HG02610 (cell line): ENCODE results near the gene SVOPL.

Experiments
- ATAC-seq: cut with Tn5 transposase; IDR thresholded peaks from one replicate; pipeline ENCODE4 v1.9.1; 2021; ENCODE audit warnings: mild to moderate bottlenecking, moderate library complexity; ENCODE audit not compliant: unreplicated experiment

The SVOPL gene

GRCh38 chr7:138662076-138662990 lies 38.8 kb downstream of the SVOPL start:
- ATAC-seq = no peak

DNA sequence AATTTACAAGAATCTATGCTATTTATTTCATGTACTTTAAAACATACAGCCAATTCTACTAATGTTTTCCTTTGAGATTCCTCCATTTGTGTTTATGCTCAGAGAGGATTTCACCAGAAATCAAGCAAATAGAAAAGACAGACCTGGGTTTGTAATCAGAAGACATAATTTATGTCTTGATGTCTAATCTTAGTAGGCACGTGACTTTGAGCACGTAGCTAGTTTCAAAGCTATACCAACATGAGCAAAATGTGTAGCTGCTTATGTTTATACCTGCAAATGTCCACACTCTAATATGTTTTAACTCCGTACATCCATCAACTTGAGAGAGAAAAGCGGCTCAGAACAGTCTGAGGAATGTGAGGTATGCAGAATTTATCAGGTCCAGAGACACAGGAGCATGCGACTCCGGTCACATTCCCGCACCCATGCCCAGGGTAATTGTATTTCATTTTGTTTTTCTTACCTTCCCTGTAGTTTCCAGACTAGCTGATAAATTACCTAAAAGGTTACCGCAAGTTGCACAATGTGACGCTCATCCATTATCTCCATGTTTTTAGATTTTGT lies 40.0 kb downstream of the SVOPL start:
- ATAC-seq = no peak

GRCh38 chr7:138658889-138659288 lies 42.3 kb downstream of the SVOPL start:
- no peak for ATAC-seq

GRCh38 chr7:138657854-138658386 lies 43.2 kb downstream of the SVOPL start:
- no peak for ATAC-seq

DNA sequence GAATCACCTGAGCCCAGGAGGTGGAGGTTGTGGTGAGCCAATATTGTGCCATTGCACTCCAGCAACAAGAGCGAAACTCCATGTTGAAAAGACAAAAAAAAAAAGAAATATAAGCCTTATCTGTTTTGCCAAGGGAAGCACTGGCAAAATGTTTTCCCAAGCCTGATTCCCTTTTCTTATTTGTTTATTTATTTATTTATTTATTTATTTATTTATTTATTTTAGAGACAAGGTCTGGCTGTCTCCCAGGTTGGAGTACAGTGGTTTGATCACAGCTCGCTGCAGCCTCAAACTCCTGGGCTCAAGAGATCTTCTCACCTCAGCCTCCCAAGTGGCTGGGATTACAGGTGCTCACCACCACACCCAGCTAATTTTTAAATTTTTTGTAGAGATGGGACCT lies 44.2 kb downstream of the SVOPL start:
- ATAC-seq = no peak

- ATAC-seq = no peak
These were observed 46.5 kb downstream of the SVOPL start for GRCh38 chr7:138654616-138655015.

DNA sequence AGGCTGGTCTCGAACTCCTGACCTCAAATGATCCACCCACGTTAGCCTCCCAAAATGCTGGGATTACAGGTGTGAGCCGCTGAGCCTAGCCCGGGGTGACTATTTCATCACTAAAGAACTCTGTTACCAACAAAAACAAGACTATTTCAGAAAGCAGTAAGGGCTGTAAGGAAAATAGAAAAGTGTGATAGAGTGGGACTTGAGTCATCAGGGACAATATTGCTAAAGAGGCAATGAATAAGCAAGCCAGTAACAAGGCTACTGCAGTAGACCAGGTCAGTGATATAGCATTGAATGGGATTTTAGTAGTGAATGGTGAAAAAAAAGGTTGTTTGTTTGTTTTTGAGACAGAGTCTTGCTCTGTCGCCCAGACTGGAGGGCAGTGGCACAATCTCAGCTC lies 51.7 kb downstream of the SVOPL start:
- no peak for ATAC-seq

- no peak for ATAC-seq
These were observed 55.9 kb downstream of the SVOPL start for GRCh38 chr7:138645284-138645683.

DNA sequence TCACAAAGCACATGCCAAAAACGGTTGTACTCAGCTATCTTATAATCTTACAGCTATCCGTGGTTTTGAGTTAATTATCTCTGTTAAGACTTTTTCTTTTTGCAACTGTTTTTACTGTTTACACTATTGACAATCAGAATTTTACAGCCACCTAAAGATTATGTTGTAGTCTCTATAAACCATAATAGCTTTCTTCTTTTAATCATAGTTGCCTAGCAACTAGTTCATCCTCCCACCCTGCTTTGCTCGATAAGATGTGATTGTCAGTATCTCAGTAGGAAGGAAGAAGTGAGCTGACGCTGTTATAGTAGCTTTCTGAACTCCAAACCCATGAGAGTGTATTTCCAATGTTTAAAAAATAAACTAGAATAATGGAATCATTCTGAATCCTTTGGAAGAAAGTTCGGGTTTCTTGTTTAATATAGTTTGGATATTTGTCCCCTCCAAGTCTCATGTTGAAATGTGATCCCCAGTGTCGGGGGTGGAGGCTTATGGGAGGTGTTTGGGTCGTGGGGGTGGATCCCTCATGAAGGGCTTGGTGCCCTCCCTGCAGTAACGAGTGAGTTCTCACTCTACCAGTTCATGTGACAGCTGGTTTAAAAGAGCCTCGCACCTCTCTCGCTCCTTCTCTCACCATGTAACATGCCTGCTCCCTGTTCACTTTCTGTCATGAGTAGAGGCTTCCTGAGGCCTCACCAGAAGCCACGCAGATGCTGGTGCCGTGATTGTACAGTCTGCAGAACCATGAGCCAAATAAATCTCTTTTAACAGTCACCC lies 68.1 kb downstream of the SVOPL start:
- ATAC-seq = no peak

- ATAC-seq = no peak
These were observed 68.8 kb downstream of the SVOPL start for GRCh38 chr7:138632384-138632783.

DNA sequence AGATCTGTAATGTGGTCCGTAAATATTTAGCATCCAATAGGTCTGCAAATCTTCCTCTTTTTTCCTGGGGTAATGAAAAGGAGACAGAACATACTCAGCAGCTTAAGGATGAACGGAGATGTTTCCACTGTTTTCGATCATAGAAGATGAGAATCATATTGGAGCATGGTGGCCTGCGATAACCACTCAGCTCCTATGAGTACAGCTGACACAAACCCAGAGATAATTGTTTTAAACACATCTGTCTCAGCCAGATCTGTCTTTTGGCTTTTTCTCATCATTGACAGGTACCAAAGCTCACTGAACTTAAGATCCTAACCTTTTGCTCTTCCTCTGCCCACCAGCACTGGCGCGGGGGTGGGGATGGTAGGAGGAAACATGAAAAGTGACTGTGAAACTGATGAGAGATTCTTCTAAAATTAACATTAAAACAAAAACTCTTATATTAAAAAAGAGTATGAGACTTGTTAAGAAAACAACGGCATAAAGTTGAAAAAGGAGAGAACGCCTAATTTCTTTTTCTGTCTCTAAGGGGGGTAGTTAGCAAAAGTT lies 71.0 kb downstream of the SVOPL start:
- ATAC-seq = no peak

DNA sequence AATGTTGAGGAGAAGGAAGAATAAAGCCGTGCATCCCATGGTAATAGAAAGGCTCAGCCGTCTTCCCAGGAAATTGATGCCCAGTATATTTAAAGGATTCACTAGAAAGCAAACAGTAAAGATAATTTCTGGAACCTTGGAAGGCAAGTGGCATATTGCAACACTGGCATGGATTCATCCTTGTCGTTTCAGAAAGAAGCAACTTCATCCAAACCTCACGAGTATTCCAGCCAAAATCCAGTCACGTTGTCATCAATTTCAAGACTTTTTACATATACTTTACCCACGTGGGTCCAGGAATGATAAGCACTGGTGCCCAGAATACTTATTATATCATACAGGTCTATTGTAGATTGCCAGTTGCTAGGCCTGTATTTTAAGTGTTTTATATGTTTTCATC lies 73.8 kb downstream of the SVOPL start:
- ATAC-seq = no peak

GRCh38 chr7:138626846-138627245 lies 74.3 kb downstream of the SVOPL start:
- ATAC-seq = no peak

DNA sequence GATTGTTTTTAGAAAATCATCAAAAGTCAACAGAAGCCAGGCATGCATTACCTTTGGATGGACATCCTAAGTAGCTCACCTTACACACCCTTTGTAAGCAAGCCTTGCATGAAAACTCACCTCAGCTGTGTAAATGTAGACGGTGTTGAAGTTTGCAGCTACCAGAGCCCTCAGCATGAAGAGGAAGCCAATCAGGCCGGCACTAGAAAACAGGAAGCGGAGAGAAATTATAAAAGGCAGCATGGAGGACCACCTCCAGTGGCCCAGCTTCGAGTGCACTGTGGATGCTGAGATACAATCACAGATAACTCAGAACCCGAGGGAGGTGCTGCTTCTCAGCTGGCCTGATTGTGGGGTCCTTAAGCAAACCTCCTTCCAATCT lies 75.3 kb downstream of the SVOPL start:
- peak; percentile 32 for ATAC-seq

- peak; percentile 67 for ATAC-seq
These were observed 75.9 kb downstream of the SVOPL start for GRCh38 chr7:138625084-138625848.

DNA sequence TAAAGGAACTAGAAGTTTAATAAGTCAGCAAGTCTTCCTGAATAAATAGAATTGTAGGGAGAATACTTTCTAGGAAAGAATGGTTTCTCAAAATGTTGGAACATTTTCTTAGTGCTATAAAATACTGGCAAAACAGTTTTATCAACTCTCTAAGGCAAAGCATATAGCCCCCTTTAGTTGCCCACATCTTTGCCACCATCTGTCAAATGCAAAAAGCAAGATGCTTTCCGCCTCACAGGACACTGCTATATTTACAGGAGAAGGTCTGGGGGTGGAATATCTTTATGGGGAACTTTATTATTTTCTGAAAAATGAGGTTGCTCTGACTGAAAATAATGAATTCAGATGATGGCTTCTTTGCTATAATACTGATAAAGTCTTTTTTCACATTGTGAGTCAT lies 78.3 kb downstream of the SVOPL start:
- no peak for ATAC-seq

DNA sequence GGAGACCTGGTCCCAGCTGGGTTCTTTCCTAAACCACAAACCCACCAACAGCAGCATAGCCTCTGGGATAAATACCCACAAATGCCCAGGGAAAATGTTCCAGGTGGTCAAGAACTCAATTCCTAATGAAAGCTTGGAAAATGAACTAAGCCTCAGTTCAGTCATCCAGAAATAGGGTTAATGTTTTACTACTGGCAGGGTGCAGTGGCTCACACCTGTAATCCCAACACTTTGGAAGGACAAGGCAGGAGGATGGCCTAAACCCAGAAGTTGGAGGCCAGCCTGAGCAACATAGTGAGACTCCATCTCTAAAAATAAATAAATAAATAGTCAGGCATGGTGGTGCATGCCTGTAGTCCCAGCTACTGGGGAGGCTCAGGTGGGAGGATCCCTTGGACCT lies 82.2 kb downstream of the SVOPL start:
- no peak for ATAC-seq

DNA sequence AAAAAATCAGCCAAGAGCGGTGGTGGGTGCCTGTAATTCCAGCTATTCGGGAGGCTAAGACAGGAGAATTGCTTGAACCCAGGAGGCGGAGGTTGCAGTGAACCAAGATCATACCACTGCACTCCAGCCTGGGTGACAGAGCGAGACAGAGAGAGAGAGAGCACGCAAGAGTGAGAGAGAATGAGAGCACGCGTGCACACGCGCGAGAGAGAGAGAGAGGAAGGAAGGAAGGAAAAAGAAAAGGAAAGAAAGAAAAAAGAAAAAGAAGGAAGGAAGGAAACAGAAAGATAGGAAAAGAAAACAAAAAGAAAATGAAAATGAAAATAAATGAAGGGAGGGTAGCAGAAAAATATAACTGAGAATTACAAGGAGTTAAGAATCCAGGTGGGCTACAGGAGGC lies 82.7 kb downstream of the SVOPL start:
- no peak for ATAC-seq

DNA sequence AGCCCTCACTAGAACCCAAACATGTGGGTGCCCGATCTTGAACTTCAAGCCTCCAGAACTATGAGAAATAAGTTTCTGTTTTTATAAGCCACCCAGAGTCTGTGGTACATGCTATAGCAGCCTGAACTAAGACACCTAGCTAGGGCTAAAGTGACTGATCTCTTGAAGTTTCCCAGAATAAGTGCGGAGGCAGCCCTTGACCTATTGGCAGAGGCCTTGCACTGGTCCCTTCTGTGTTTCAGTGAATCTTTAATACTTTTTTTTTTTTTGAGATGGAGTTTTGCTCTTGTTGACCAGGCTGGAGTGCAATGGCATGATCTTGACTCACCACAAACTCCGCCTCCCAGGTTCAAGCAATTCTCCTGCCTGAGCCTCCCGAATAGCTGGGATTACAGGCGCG lies 85.1 kb downstream of the SVOPL start:
- ATAC-seq = no peak

DNA sequence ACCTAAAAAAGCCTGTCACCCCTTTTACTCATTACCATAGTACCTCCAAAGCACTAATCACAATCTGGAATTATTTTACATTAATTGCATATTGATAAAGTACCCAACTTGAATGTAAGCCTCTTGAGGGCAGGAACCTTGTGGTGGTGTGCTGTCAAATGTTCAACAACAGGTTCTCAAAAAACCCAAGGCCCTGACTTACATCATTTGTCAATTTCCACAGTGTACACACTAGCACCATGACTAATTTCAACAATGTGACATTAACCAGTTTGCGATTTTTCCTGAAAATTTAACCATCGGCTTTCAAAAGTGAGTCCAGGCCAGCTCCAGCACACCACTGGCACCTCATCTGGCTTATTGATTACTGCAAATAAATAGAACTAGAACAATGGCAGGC lies 87.5 kb downstream of the SVOPL start:
- no peak for ATAC-seq
